WTC11 (cell line): ENCODE data around the gene FRS2. TPM values are rescaled to one million over a fixed set of nuclear protein-coding genes. Genes with fewer than 3 reads are reported as not detected.

Source experiments
- ATAC-seq: fragments of 200-7000 bp; cut with Tn5 transposase; 2 replicates; pipeline ENCODE4 v1.10.0; 2021; ENCODE audit warnings: mild to moderate bottlenecking, moderate library complexity
- CTCF ChIA-PET: fragments of 300-600 bp; sonication (Branson Sonifier 250); formaldehyde crosslinking; loops from one replicate; lab custom pipeline; 2021; ENCODE audit warnings: antibody characterized with exemption; lab: Charles Lee
- POLR2A ChIA-PET: fragments of 350-600 bp; sonication (Branson Sonifier 250); formaldehyde crosslinking; loops from one replicate; lab custom pipeline; 2021; ENCODE audit warnings: antibody characterized with exemption; lab: Charles Lee
- DNase-seq: peaks from one replicate; pipeline ENCODE4 v3.0.0; 2021; ENCODE audit warnings: low spot score
- H3K27ac Mint-ChIP-seq: 2 replicates; pipeline ENCODE4 v1.8.0; 2021; ENCODE audit warnings: mixed read lengths
- H3K27me3 Mint-ChIP-seq: 2 replicates; pipeline ENCODE4 v1.8.0; 2021; ENCODE audit warnings: low read depth, mild to moderate bottlenecking, moderate library complexity, mixed read lengths
- H3K36me3 Mint-ChIP-seq: 2 replicates; pipeline ENCODE4 v1.8.0; 2021; ENCODE audit warnings: mixed read lengths
- H3K4me1 Mint-ChIP-seq: 2 replicates; pipeline ENCODE4 v1.8.0; 2022; ENCODE audit warnings: mixed read lengths
- H3K4me3 Mint-ChIP-seq: 2 replicates; pipeline ENCODE4 v1.8.0; 2021; ENCODE audit warnings: mild to moderate bottlenecking, moderate library complexity, mixed read lengths
- H3K9me3 Mint-ChIP-seq: 2 replicates; pipeline ENCODE4 v1.8.0; 2021; ENCODE audit warnings: mixed read lengths
- AR ChIP-seq: fragments of 250-450 bp; sonication (Bioruptor Pico); IDR thresholded peaks from 2 replicates; pipeline ENCODE4 v1.9.0; 2021; ENCODE audit warnings: mild to moderate bottlenecking
- ATF1 ChIP-seq: sonication (generic); formaldehyde crosslinking; IDR thresholded peaks from 2 replicates; pipeline ENCODE4 v1.8.1; 2023; ENCODE audit warnings: mild to moderate bottlenecking, moderate library complexity, missing genetic modification reagents
- ATF6 ChIP-seq: sonication (generic); formaldehyde crosslinking; IDR thresholded peaks from 2 replicates; pipeline ENCODE4 v1.8.1; 2023; ENCODE audit warnings: mild to moderate bottlenecking, missing genetic modification reagents
- E2F1 ChIP-seq: sonication (generic); formaldehyde crosslinking; IDR thresholded peaks from 2 replicates; pipeline ENCODE4 v1.8.0; 2022; ENCODE audit warnings: mild to moderate bottlenecking, missing genetic modification reagents
- EMX1 ChIP-seq: fragments of 250-450 bp; sonication (Bioruptor Pico); IDR thresholded peaks from 2 replicates; pipeline ENCODE4 v1.8.0; 2021; ENCODE audit warnings: mild to moderate bottlenecking
- GABPB1 ChIP-seq: sonication (generic); formaldehyde crosslinking; IDR thresholded peaks from 2 replicates; pipeline ENCODE4 v1.8.1; 2023; ENCODE audit warnings: mild to moderate bottlenecking, missing genetic modification reagents
- HMGXB4 ChIP-seq: sonication (generic); formaldehyde crosslinking; IDR thresholded peaks from 2 replicates; pipeline ENCODE4 v1.8.1; 2023; ENCODE audit warnings: mild to moderate bottlenecking, moderate library complexity, missing genetic modification reagents
- IRF1 ChIP-seq: sonication (generic); formaldehyde crosslinking; IDR thresholded peaks from 2 replicates; pipeline ENCODE4 v1.8.0; 2023; ENCODE audit warnings: missing genetic modification reagents
- JUN ChIP-seq: sonication (generic); formaldehyde crosslinking; IDR thresholded peaks from 2 replicates; pipeline ENCODE4 v1.8.0; 2023; ENCODE audit warnings: mild to moderate bottlenecking, missing genetic modification reagents
- MAX ChIP-seq: sonication (generic); formaldehyde crosslinking; IDR thresholded peaks from 2 replicates; pipeline ENCODE4 v1.8.0; 2022; ENCODE audit warnings: mild to moderate bottlenecking, missing genetic modification reagents
- PREB ChIP-seq: sonication (generic); formaldehyde crosslinking; IDR thresholded peaks from 2 replicates; pipeline ENCODE4 v1.8.1; 2022; ENCODE audit warnings: mild to moderate bottlenecking, missing genetic modification reagents, moderate library complexity, borderline replicate concordance
- RORB ChIP-seq: fragments of 250-450 bp; sonication (Bioruptor Pico); IDR thresholded peaks from 2 replicates; pipeline ENCODE4 v1.9.0; 2021; ENCODE audit warnings: mild to moderate bottlenecking
- SMAD3 ChIP-seq: sonication (generic); formaldehyde crosslinking; IDR thresholded peaks from 2 replicates; pipeline ENCODE4 v1.8.0; 2022; ENCODE audit warnings: missing genetic modification reagents, mild to moderate bottlenecking, borderline replicate concordance
- SMAD4 ChIP-seq: sonication (generic); formaldehyde crosslinking; IDR thresholded peaks from 2 replicates; pipeline ENCODE4 v1.8.0; 2022; ENCODE audit warnings: mild to moderate bottlenecking, missing genetic modification reagents
- TEAD4 ChIP-seq: sonication (generic); formaldehyde crosslinking; IDR thresholded peaks from 2 replicates; pipeline ENCODE4 v1.8.0; 2022; ENCODE audit warnings: mild to moderate bottlenecking, missing genetic modification reagents
- ZNF219 ChIP-seq: sonication (generic); formaldehyde crosslinking; IDR thresholded peaks from 2 replicates; pipeline ENCODE4 v1.8.0; 2023; ENCODE audit warnings: missing genetic modification reagents, mild to moderate bottlenecking, borderline replicate concordance
- ZNF317 ChIP-seq: sonication (generic); formaldehyde crosslinking; IDR thresholded peaks from 2 replicates; pipeline ENCODE4 v1.8.1; 2023; ENCODE audit warnings: low read depth, mild to moderate bottlenecking, moderate library complexity, missing genetic modification reagents, borderline replicate concordance
- ZNF425 ChIP-seq: fragments of 250-450 bp; sonication (Bioruptor Pico); conservative IDR thresholded peaks from 2 replicates; pipeline ENCODE4 v1.9.0; 2021; ENCODE audit warnings: mild to moderate bottlenecking
- ZNF671 ChIP-seq: fragments of 250-450 bp; sonication (Bioruptor Pico); IDR thresholded peaks from 2 replicates; pipeline ENCODE4 v1.8.0; 2021; ENCODE audit warnings: mild to moderate bottlenecking
- total RNA-seq: library from RNA; stranded (reverse); gene quantifications from 3 replicates; pipeline ENCODE4 v1.2.3, GENCODE V29; 2021

Gene FRS2
- total RNA-seq, 1 experiment from 2014 or later, result 26.1 TPM

- no peak for TF ChIP-seq PREB (CRISPR knock-in tag)
- no peak for TF ChIP-seq E2F1 (CRISPR knock-in tag)
- TF ChIP-seq AR, result no peak
- TF ChIP-seq IRF1 (CRISPR knock-in tag), result no peak
- no peak for TF ChIP-seq GABPB1 (CRISPR knock-in tag)
- TF ChIP-seq ZNF219 (CRISPR knock-in tag), result no peak
- TF ChIP-seq ATF1, result no peak
- no peak for TF ChIP-seq ZNF317
- TF ChIP-seq ZNF671 (CRISPR knock-in tag), result no peak
Measured at GRCh38 chr12:69595689-69596088, 125.5 kb downstream of the FRS2 start (continued).

GRCh38 chr12:69598174-69598753 is 128.1 kb downstream of the FRS2 start:
- POLR2A ChIA-PET, result no interaction called here
- H3K27ac Mint-ChIP-seq, result no peak overlapping the region
- ATAC-seq (no peak), DNase-seq (no peak)
- H3K36me3 Mint-ChIP-seq, result peaks cover 86% of the 10 kb centered on the region
- no peaks in the 10 kb centered on the region for H3K4me1 Mint-ChIP-seq
- no peaks in the 10 kb centered on the region for H3K27me3 Mint-ChIP-seq
- H3K9me3 Mint-ChIP-seq, result peaks cover 2% of the 10 kb centered on the region
- CTCF ChIA-PET, result interaction anchor here (0.5 kb wide), 1 partner anchor 1181 kb away, joined by 3 read pairs; no protein-coding TSS in a partner anchor
- H3K4me3 Mint-ChIP-seq, result no peak overlapping the region
- TF ChIP-seq ZNF425 (CRISPR knock-in tag) (no peak), RORB (no peak), SMAD4 (CRISPR knock-in tag) (no peak), EMX1 (no peak), TEAD4 (no peak), GABPB1 (CRISPR knock-in tag) (no peak), HMGXB4 (no peak), SMAD3 (CRISPR knock-in tag) (no peak), MAX (no peak), ATF6 (CRISPR knock-in tag) (no peak), JUN (no peak)
- TF ChIP-seq, all 79 proteins: peak for 0
